Measurements from ENCODE around the gene TSPOAP1.
A peak's percentile ranks its signal among the peaks of the same experiment; 100 is the strongest.

TSPOAP1 gene

DNA sequence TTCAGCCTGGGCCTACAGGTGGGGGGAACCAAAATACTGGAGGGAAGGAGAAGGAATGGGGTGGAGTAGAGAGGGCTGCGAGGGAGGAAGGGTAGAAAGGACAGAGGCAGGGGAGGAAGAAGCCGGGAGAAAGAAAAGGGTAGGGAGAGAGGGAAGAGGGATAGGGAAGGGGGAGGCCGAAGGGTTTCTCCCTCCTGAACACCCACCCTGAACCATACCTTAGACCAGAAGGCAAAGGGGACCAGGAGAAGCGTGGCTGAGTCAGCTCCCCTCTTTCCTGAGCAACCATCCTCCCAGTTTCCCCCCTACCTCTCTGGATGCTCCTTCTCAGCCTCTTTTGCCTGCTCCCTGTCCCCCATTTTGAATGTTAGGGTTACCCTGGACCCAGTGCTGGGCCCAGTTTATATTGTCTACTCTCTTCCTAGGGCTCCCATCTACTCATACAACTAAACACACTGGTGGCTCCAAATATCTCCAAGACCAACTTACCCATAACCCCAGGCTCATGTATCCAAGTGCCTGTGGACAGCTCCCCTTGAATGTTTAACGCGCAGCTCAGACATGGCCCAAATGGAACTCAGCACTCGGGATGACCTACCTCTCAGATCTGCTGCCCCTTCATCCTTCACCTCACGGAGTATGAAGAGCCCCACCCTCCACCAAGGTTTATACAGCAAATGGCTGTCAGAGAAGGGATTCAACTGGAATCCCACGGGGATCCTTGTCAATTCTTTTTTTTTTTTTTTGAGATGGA lies 7.8 kb downstream of the TSPOAP1 start:
- DNase-seq (ENCODE audit: low read depth, low spot score) = no peak
- TF ChIP-seq, protein P1, sequence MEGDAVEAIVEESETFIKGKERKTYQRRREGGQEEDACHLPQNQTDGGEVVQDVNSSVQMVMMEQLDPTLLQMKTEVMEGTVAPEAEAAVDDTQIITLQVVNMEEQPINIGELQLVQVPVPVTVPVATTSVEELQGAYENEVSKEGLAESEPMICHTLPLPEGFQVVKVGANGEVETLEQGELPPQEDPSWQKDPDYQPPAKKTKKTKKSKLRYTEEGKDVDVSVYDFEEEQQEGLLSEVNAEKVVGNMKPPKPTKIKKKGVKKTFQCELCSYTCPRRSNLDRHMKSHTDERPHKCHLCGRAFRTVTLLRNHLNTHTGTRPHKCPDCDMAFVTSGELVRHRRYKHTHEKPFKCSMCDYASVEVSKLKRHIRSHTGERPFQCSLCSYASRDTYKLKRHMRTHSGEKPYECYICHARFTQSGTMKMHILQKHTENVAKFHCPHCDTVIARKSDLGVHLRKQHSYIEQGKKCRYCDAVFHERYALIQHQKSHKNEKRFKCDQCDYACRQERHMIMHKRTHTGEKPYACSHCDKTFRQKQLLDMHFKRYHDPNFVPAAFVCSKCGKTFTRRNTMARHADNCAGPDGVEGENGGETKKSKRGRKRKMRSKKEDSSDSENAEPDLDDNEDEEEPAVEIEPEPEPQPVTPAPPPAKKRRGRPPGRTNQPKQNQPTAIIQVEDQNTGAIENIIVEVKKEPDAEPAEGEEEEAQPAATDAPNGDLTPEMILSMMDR (IDR thresholded peaks at IDR 0.05; ENCODE audit: low read depth, low read length) = no peak
- in situ Hi-C loops (cut with HindIII; ENCODE audit: low sequenced_read_pairs) = no loop called here

DNA sequence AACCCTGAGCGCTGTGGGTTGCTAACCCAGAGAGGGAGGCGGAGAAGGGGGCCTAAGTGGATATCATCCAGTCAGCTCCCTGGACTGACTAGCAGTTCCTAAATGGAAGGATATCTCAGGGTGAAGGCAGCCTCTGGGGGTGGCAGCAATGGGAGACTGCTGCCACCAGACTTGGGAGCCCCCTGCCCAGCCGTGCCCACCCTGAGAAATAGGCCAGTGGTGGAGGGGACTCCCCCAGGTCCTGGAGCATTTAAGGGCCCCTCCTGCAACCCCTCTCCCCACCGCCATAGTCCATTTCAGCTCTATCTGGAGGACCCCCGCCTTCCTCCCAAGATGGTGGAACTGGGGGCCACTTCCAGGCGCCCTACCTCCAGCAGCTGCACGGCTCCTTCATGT lies 8.4 kb downstream of the TSPOAP1 start:
- DNase-seq (ENCODE audit: low read depth, low spot score) = no peak
- in situ Hi-C loops (cut with HindIII; ENCODE audit: low sequenced_read_pairs) = no loop called here

More for the DNA sequence above, 7.8 kb downstream of the TSPOAP1 start:
- H3K4me3 ChIP-seq (ENCODE audit: low read depth, low read length) = no peak overlapping the region

DNA sequence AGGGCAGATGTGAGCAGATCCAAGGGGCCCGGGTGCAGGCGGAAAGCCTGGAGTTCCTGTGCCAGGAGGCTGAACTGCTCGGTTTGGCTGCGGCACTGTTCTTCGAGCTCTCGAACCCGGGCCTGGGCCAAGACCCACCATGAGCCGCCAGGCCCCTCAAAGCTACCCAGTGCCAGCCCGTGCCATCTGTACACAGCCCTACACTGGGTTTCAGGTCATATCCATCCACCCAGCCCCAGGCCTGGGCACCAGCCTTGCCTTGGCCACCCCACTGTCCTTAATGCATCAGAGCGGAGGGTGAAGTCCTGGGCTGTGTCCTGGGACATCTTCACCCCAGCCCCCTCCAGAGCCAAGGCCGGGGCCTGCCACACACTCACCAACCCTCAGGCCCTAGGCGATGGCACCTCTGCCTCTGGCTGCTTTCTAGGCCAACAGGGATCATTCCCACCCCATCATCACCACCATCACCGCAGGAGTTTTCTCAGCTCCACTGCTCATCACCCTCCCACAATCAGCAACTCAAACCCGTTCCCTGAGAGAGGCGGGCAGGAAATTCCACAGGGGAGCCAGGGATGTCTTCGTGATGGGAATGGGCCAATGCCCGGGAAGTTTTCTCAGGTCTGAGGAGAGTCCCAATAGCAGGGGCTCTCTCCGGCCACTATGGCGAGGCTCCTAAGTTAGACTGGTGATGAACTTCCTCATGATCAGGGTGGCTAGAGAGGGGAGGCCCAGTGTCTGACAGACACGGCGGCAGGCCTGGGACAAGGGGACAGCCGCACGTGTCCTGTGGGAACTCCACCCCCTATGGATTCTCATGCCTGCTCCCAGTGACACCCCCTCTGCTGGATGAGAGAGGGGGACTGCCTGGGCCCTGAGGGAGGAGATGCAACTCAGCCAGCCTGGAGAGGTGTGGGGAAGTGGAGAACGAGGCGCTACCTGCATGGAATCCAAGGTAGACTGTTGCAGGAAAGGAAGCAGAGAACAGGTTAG lies 9.1 kb downstream of the TSPOAP1 start:
- in situ Hi-C loops (cut with HindIII; ENCODE audit: low sequenced_read_pairs) = no loop called here
- no peak for DNase-seq (ENCODE audit: low read depth, low spot score)
- TF ChIP-seq, protein P1 (IDR thresholded peaks at IDR 0.05; ENCODE audit: low read depth, low read length) = no peak
- H3K4me3 ChIP-seq (ENCODE audit: low read depth, low read length) = no peak overlapping the region

More for the DNA sequence above, 8.4 kb downstream of the TSPOAP1 start:
- no peak overlapping the region for H3K4me3 ChIP-seq (ENCODE audit: low read depth, low read length)
- TF ChIP-seq, protein P1 (IDR thresholded peaks at IDR 0.05; ENCODE audit: low read depth, low read length) = no peak

DNA sequence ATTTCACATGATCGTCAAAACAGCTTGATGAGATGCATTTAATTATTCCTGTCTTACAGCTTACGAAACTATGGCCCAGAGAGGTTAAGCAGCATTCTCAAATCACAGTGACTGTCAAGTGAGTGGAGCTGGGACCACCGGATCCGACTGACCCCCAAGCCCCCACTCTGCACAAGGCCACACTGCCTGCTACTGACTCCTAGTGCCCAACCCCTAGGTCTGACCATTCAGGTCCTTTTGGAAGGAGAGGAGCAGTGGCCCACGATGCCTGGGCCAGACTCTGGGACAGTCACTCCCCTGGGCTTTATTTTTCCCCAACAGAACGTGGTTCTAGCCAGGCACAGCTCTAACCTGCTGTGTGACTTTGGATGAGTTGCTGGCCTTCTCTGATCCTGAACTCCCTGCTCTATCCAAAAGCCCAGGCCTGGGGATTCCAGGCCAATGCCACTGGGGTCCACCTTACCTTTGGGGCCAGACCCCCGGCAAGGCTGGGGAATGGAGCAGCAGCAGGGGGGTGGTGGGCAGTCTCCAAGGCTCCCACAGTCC lies 9.9 kb downstream of the TSPOAP1 start:
- TF ChIP-seq, protein P1 (IDR thresholded peaks at IDR 0.05; ENCODE audit: low read depth, low read length) = no peak
- no peak overlapping the region for H3K4me3 ChIP-seq (ENCODE audit: low read depth, low read length)
- DNase-seq (ENCODE audit: low read depth, low spot score) = no peak
- in situ Hi-C loops (cut with HindIII; ENCODE audit: low sequenced_read_pairs) = no loop called here

DNA sequence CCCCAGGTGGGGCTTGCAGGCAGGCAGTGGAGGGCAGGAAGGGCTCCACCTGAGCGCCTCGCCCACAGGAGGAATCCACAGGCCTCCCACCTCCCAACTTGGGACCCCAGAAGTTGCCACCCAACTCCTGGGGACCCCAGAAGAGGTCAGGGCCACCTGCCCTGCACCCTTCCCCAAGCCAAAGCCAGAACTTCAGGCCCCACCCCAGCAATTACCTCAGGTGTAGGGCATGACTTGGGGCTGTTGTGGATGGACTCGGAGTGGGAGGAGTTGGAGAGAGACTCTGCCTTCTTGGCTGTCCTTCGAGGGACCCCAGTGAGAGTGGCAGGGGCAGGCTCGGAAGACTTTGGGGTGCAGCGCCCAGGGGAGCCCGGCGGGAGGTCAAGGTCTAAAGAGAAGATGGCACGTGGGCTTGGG lies 10.5 kb downstream of the TSPOAP1 start:
- TF ChIP-seq, protein P1 (IDR thresholded peaks at IDR 0.05; ENCODE audit: low read depth, low read length) = no peak
- DNase-seq (ENCODE audit: low read depth, low spot score) = no peak
- H3K4me3 ChIP-seq (ENCODE audit: low read depth, low read length) = no peak overlapping the region
- in situ Hi-C loops (cut with HindIII; ENCODE audit: low sequenced_read_pairs) = no loop called here

DNA sequence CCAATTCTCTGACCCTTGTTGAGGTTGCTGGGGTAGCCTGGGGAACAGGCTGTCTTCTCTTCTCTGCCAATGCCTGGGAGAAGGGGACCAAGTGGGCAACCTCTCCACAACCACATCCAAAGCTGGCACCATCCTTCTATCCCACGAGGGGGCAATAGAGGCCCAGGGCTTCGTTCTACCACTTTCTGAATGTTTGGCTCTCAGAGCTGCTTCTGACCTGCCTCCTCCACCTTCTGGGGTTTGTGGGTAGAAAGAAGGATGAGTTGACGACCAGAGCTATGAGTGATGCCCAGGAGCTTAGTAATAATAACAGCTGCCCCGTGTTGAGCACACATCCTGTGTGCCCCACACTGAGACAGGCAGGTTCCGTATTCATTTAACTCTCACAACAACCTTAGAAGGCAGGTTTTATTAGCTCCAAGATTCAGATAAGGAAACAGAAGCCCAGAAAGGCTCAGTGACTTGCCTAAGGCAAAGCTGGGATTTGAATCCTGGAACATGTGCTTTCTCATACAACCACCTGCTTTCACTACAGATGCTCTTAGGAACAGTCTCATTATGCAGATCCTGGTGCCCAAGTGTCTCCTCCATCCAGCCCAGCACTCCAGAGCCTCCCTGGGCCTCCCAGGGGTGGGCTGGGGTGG lies 11.1 kb downstream of the TSPOAP1 start:
- TF ChIP-seq, protein P1 (IDR thresholded peaks at IDR 0.05; ENCODE audit: low read depth, low read length) = peak; percentile 78
- peak; percentile 33 for DNase-seq (ENCODE audit: low read depth, low spot score)
- in situ Hi-C loops (cut with HindIII; ENCODE audit: low sequenced_read_pairs) = no loop called here
- H3K4me3 ChIP-seq (ENCODE audit: low read depth, low read length) = no peak overlapping the region

Measured in astrocyte of the spinal cord (primary cell).